ENCODE data around the gene SCAP. TPM values are rescaled to one million over a fixed set of nuclear protein-coding genes. Genes with fewer than 3 reads are reported as not detected.

Gene SCAP
- total RNA-seq (100 to 1,000 TPM in 3 of 7 donors, 10 to 100 TPM in 4; 70.9 to 116 (median 97.8) TPM), polyA plus RNA-seq (10 to 100 TPM; 17.8 to 45.1 (median 29.4) TPM)
- long read RNA-seq, donor 1 = 0 reads
- long read RNA-seq, donor 2 = 0 reads

DNA sequence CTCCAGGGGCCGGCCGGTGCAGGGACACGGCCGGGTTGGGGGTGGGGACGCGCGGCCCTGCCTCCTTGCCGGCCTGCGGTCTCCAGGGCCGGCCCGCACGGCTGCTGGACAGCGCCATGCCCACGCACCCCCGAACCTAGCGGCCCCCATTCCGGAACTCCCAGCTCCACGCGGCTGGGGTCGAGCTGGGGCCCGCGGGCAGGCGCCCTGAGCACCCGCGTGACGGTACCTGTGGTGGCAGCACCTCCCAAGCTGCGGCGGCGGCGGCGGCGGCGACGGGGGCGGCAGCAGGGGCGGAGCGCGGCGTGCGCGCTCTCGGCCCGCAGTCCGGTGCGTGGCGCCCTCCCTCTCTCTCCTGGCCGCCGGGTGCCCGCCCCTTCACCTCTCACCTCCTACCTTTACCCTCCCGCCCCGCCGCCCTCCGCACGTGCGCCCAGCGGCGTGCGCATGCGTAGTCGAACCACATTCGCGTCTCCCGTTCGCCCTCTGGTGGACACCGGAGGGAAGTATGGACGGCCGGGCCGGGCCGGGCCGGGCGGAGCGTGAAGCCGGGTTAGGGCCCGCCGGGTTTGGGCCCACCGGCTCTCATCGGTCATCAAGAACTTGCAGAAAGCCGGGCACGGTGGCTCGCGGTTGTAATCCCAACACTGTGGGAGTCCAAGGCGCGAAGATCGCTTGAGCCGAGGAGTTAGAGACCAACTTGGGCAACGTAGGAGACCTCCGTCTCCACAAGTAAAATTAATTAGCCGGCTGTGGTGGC is at the start of gene SCAP:
Gene SCAP (minus strand): TSS at position 372 of the 760 bp plus-strand sequence. CDS start 32,948 bp downstream, outside the sequence.
- H3K36me3 ChIP-seq = no peaks in the 10 kb centered on the region
- peak; percentile 97 for DNase-seq
- intact Hi-C loops (cut with DNase I; ENCODE audit: low total_unique reads) = loop anchor here (2.0 kb wide), 1 partner anchor 55 kb away; no protein-coding TSS in a partner anchor
- peak within 1 kb of the TSS; percentile 71 to 92 (median 87) for H3K27ac ChIP-seq
- 2 to 9% (median 3%) methylated on average over 21 to 88 of the region's 88 CpGs for WGBS, 5 donors
- TF ChIP-seq POLR2A (IDR thresholded peaks at IDR 0.05) = peak; percentile 7 to 76 (median 23)
- TF ChIP-seq CTCF (IDR thresholded peaks at IDR 0.05 in 8 of 11, conservative IDR thresholded peaks at IDR 0.05 in 3 of 11) = peak; percentile 97 to 99 (median 98)
- TF ChIP-seq POLR2AphosphoS5 (IDR thresholded peaks at IDR 0.05) = peak; percentile 91 to 97 (median 93)
- peaks cover 9 to 43% (median 36%) of the 10 kb centered on the region in 6 donors for H3K4me1 ChIP-seq
- no peaks in the 10 kb centered on the region for H3K27me3 ChIP-seq (replicated peaks in 1 of 7)
- H3K4me3 ChIP-seq = peak within 1 kb of the TSS; percentile 68 to 99 (median 98)
- no peaks in the 10 kb centered on the region for H3K9me3 ChIP-seq

GRCh38 chr3:47523310-47524073 is 47.8 kb upstream of the SCAP start:
- Histone ChIP-seq H3K27ac (no peak overlapping the region), H3K9me3 (peaks cover 0 to 13% (median 11%) of the 10 kb centered on the region in 8 donors), H3K4me3 (no peak overlapping the region), H3K4me1 (peaks cover 0 to 9% (median 5%) of the 10 kb centered on the region in 6 donors), H3K27me3 (replicated peaks in 1 of 7) (no peaks in the 10 kb centered on the region), H3K36me3 (no peaks in the 10 kb centered on the region)
- 53 to 77% (median 64%) methylated on average over 4 of the region's 4 CpGs for WGBS, 5 donors
- no peak for DNase-seq
- TF ChIP-seq POLR2AphosphoS5 (IDR thresholded peaks at IDR 0.05) (no peak), POLR2A (IDR thresholded peaks at IDR 0.05) (no peak), CTCF (IDR thresholded peaks at IDR 0.05 in 8 of 11, conservative IDR thresholded peaks at IDR 0.05 in 3 of 11) (no peak)
- intact Hi-C loops (cut with DNase I; ENCODE audit: low total_unique reads) = loop anchor here (5.0 kb wide), 1 partner anchor 264 kb away; no protein-coding TSS in a partner anchor

GRCh38 chr3:47522082-47522987 is 46.6 kb upstream of the SCAP start:
- 38 to 43% (median 39%) methylated on average over 15 of the region's 15 CpGs for WGBS, 5 donors
- TF ChIP-seq POLR2AphosphoS5 (IDR thresholded peaks at IDR 0.05) (peak; percentile 13 to 50 (median 27)), CTCF (IDR thresholded peaks at IDR 0.05 in 8 of 11, conservative IDR thresholded peaks at IDR 0.05 in 3 of 11) (peak; percentile 72 to 94 (median 88)), POLR2A (IDR thresholded peaks at IDR 0.05) (no peak)
- Histone ChIP-seq H3K4me1 (peaks cover 0 to 9% (median 5%) of the 10 kb centered on the region in 6 donors), H3K9me3 (peaks cover 0 to 1% (median under 1%) of the 10 kb centered on the region in 8 donors), H3K27ac (no peak overlapping the region), H3K36me3 (no peaks in the 10 kb centered on the region), H3K27me3 (replicated peaks in 1 of 7) (no peaks in the 10 kb centered on the region), H3K4me3 (no peak overlapping the region)
- intact Hi-C loops (cut with DNase I; ENCODE audit: low total_unique reads) = loop anchor here (5.0 kb wide), 1 partner anchor 265 kb away; no protein-coding TSS in a partner anchor
- DNase-seq = peak; percentile 90

Data from spleen (tissue), 13 donors.